ENCODE results near the gene TRMT2B.

DNA sequence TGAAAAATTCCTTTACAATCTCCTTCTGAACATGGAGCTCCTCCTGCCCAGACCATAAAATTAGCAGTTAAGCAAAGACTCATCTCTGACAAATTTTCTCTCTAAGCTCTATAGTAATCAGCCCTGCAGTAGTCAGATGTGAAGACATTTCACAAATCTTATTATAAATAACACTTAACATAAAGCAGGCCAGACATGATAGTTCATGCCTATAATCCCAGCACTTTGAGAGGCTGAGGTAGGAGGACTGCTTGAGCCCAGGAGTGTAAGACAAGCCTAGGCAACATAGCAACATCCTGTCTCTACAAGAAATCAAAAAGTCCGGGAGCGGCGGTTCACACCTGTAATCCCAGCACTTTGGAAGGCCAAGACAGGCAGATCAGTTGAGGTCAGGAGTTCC, 29.9 kb downstream of the TRMT2B start:
- no peak for TF ChIP-seq EZH2 (IDR thresholded peaks at IDR 0.05; ENCODE audit: borderline replicate concordance, low read length)
- TF ChIP-seq, protein P1, sequence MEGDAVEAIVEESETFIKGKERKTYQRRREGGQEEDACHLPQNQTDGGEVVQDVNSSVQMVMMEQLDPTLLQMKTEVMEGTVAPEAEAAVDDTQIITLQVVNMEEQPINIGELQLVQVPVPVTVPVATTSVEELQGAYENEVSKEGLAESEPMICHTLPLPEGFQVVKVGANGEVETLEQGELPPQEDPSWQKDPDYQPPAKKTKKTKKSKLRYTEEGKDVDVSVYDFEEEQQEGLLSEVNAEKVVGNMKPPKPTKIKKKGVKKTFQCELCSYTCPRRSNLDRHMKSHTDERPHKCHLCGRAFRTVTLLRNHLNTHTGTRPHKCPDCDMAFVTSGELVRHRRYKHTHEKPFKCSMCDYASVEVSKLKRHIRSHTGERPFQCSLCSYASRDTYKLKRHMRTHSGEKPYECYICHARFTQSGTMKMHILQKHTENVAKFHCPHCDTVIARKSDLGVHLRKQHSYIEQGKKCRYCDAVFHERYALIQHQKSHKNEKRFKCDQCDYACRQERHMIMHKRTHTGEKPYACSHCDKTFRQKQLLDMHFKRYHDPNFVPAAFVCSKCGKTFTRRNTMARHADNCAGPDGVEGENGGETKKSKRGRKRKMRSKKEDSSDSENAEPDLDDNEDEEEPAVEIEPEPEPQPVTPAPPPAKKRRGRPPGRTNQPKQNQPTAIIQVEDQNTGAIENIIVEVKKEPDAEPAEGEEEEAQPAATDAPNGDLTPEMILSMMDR (conservative IDR thresholded peaks at IDR 0.05 in 1 of 2, IDR thresholded peaks at IDR 0.05 in 1 of 2; ENCODE audit: extremely low read depth in 1 of 2, insufficient read depth in 1 of 2, low read depth in 1 of 2, low read length in 2 of 2) = no peak

Measured in mammary epithelial cell (primary cell).